GM19328 (cell line): Measurements from ENCODE around the gene ING1.
"Not testable (repeated sequence)": the region's sequence is repeated elsewhere in the genome, so short reads cannot be mapped to it uniquely, and the experiment has no call there.

Experiments
- ATAC-seq: cut with Tn5 transposase; IDR thresholded peaks from one replicate; pipeline ENCODE4 v1.9.1; 2021; ENCODE audit warnings: mild to moderate bottlenecking, moderate library complexity; ENCODE audit not compliant: unreplicated experiment

ING1 gene, protein sequence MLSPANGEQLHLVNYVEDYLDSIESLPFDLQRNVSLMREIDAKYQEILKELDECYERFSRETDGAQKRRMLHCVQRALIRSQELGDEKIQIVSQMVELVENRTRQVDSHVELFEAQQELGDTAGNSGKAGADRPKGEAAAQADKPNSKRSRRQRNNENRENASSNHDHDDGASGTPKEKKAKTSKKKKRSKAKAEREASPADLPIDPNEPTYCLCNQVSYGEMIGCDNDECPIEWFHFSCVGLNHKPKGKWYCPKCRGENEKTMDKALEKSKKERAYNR

DNA sequence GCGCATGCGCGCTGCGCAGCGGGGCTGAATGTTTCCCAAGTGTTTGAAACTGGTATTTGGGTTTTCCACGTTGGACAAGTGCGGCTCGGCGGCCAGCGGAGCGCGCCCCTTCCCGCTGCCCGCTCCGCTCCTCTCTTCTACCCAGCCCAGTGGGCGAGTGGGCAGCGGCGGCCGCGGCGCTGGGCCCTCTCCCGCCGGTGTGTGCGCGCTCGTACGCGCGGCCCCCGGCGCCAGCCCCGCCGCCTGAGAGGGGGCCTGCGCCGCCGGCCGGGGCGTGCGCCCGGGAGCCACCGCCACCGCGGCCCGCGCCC lies at the start of gene ING1:
Gene ING1, plus strand, starts transcription at position 59 of the 311 bp plus-strand sequence. CDS start 450 bp downstream, outside the sequence.
- no peak for ATAC-seq

DNA sequence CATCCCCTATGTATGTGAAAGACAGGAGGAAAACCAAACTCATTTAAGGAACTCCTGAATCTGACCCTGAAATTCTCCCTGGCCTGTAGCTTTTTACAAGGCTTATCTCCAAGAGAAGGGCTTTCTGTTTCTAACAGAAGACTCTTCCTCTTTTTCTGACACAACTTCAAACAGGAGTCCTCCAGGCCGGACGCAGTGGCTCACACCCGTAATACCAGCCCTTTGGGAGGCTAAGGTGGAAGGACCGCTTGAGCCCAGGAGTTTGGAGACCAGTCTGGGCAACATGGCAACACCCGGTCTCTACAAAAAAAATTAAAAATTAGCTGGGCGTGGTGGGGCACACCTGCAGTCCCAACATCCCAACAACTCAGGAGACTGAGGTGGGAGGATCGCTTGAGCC lies 49.5 kb upstream of the ING1 start:
- ATAC-seq: no peak

DNA sequence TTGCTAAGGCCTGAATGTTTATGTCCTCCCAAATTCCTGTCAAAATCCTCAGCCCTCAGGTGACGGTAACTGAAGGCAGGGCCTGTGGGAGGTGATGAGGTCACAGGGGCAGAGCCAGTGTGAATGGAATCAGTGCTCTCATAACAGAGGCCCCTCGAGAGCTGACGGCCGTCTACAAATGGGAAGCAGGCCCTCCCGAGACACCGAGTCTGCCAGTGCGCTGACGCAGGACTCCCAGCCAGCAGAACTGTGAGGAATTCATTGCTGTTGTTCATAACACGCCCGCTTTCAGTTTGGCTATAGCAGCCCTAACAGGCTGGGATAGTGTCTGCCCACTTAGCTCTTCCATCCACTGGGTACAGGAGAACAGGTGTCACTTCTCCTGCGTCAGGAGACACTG lies 48.8 kb upstream of the ING1 start:
- no peak for ATAC-seq

DNA sequence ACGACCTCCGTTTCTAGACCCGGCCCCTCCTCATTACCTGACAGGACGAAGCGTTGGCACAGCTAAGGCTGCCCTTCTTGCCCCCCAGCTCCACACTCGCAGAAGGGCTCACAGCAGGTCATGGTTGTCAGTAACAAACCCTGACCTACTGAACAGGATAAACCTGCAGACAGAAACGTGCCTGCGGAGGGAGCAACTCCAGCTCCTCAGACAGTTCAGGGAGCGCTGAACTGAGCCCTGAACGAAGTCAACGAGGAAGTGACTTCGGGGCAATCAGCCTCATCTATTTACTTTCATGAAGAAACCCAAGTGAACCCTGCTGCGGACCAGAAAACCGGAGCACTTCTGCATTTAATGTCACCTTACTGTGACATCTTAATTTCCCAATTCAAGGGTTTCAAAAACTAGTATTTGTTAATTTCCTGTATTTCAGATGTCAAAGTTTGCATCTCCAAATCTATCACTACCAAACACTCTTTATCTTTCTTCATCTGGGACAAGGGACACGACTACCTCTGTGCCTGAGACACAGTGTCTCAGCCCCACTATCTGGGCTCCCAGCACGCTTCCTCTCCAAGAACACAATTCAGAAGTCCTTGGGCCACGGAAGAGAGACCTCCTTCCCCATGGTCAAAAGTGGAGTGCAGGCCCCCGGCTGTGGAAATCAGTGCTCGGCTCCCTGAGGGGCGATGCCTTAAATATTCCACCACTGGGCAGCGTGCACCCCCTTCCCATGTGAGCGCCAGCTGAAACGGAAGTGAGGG lies 47.8 kb upstream of the ING1 start:
- ATAC-seq: no peak

DNA sequence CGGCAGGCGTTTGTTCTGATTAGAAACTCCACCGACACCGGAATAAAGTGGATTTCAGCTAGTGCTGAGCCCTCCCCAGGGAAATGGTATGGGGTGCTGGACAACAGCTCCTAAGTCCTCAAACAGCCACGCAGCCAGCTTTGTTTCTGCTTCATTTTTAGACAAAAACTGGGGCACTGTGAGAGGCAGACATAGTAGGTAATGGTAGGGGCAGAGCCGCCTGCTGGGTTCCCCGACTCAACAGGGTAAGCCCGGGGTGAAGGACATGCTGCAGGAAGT lies 47.3 kb upstream of the ING1 start:
- ATAC-seq: no peak

DNA sequence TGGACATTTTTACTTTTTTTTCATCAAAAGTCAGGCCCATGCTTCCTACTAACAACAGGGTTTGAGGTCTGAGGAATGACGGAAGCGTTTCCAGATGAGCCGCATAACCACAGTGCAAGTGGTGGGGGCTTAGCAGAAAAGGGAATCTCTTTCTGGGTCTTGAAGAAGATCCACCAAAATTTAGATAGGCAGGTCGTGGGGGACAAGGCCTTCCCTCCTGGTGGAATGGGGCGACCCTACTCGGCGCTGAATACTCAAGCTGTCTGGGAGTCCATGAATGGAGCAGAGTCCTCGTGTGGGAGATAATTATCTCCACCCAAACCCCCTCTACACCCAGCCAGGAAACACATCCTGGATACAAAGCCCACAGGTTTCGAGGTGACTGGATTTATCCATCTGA lies 44.5 kb upstream of the ING1 start:
- ATAC-seq: no peak

DNA sequence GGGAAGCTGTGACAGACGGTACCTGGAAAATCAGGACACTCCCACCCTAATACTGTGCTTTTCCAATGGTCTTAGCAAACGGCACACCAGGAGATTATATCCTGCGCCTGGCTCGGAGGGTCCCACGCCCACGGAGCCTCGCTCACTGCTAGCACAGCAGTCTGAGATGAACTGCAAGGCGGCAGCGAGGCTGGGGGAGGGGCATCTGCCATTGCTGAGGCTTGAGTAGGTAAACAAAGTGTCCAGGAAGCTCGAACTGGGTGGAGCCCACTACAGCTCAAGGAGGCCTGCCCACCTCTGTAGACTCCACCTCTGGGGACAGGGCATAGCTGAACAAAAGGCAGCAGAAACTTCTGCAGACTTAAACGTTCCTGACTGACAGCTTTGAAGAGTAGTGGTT lies 43.7 kb upstream of the ING1 start:
- not testable (repeated sequence) for ATAC-seq

DNA sequence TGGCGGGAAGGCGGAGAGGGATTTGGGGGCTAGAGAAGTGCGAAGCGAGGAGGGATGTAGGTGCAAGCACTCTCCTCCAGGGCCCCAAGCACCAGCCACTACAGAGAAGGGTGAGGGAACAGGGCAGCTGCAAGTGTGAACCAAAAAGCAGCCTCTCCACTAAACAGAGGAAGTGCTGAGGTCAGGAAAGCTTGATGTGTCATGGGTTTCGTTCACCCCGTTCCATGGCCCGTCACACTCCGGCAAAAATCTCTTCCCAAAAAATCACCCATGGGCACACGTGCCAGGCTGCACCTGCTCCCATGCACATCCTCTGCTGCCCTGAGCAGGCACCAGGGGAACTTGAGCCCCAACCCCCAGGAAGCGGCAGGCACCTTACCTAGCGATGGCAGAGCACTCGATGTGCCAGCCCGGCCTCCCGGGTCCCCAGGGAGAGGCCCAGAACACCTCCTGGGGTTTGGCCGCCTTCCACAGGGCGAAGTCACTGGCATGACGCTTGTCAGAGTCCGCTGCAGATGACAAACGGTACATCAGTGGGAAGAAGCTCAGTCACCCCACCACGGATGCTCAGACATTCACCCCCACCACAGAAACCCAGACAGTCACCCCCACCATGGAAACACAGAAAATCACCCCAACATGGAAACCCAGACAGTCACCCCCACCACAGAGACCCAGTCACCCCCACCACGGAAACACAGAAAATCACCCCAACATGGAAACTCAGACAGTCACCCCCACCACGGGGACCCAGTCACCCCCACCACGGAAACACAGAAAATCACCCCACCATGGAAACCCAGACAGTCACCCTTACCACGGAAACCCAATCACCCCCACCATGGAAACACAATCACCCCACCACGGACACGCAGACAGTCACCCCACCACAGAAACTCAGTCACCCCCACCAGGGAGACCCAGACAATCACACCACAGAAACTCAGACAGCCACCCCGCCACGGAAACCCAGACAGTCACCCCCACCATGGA lies 36.6 kb upstream of the ING1 start:
- peak; percentile 69 for ATAC-seq

DNA sequence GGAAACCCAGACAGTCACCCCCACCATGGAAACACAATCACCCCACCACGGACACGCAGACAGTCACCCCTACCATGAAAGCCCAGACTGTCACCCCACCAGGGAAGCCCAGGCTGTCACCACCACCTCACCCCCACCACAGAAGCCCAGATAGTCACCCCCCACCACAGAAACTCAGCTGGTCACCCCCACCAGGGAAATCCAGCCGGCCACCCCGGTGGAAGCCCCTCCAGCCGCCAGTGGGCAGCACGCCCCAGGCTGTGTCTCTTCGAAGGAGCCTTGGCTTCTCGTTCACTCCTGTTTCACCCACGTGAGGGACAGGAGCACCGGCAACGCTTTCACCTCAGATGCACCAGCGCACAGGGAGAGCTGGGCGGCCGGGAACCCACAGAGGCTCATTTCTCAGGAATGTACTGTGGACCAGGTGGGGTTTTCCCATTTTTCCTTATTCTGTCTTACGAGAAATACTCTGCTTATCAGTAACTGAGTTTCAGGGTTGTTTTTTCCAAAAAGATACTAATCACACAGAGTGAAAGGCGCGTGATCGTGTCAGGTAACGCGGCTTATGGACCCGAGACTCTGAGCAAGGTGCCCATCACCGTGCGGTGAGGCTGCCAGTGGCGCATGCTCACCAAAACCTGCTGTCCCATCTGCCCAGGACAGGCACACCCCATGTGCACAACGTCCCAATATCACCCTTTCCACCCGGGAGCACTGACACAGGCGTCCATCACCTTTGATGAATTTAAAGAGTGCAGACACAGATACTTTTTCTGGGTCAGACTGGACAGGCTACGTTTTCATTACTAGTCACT lies 35.6 kb upstream of the ING1 start:
- no peak for ATAC-seq

DNA sequence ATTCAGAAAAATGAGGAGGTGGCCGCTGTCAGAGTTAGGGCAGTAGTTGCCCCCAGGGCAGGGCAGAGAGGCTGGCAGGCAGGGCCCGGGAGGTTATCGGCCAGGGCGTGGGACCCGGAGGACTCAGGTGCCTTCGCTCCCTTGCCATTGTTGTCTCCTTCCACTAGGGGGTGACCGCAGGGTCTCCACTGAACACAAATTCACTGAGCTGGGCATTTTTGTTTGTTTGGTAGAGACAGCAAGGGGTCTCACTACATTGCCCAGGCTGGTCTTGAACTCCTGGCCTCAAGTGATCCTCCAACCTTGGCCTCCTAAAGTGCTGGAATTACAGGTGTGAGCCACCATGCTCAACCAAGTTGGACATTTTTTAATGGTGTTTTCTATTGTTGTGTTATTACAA lies 32.6 kb upstream of the ING1 start:
- no peak for ATAC-seq

DNA sequence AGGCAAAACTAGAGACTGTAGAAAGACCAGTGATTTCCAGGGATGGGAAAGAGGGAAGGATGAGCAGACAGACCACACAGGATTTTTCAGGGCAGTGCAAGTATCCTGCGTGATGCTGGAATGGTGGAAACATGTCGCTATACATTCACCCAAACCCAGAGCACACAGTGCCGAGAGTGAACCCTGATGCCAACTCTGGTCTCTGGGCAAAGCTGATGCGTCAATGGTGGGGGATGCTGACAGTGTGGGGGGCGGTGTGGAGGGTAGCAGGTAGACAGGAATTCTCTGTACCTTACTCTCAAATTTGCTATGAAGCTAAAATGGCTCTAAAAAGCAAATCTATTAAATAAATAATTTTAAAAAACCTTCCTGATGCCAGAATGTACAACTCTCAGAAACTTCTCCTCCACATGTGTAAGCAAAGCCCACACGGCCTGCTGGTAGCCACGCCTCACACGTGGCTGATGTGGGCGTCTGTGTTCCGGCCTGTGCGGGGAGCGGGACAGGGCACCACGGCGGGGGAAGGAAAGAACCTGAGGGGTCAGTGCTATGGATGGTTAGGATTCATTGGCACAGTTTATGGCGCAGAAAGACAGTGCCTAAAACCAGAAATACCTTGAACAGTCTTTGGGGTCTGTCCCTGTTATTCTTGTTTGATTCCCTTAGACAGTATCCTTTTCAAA lies 31.5 kb upstream of the ING1 start:
- ATAC-seq: no peak

DNA sequence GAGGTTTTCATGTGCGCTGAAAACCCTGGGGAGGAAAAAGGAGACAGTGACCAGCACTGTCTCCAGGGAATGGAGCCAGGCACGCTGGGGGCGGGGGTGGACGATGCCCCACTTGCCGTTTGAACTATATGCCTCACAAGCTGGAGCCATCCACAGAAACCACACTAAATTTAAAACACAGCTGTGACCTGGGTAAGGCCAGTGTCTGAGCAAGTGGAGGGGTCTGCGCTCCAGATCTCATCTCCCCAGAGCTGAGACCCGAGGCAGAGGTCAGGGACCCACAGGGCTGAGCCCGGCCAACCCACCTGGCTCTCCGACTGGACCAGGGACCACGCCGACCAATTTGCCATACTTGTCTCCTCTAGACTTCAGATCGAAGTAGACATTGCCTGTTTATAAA lies 30.8 kb upstream of the ING1 start:
- no peak for ATAC-seq

DNA sequence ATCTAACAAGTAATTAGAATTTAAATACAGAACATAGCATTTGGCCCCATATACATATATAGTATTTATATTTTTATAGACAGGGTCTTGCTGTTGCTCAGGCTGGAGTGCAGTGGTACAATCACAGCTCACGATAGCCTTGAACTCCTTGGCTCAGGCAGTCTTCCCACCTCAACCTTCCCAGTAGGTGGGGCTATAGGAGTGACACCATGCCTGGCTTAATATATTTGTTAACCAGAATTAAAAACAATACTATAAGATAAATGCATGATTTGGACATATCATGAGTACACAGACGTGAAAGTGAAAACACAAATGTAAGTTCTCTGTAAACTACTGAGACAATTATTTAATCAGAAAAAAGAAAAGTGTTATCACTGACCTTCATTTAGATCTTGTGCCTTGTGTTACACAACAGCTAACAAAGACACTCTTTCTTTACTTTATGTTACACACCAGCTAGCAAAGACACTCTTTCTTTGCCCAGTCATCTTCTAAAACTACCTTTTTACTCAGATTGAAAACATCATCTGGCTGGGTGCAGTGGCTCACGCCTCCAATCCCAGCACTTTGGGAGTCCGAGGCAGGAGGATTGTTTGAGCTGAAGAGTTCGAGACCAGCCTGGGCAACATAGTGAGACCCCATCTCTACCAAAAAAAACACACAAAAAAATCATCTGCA lies 30.2 kb upstream of the ING1 start:
- no peak for ATAC-seq

DNA sequence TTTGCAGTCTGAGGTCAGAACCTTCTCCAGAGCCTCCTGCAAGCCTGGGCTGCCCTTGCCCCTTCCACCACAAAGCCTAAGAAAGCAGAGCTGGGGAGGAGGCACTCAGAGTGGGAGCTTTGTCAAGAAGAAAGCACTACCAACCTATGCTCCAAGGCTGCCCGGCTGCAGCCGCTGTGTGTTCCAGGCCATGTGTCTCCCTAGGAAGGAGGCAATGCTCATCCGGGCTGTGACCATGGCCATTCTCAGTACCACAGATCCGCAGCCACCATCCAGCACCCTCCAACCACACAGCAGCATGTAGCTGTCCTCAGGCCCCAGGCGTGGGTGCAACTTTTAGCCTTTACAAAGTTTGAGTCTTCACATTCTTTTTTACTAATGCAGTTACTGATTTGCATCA lies 29.6 kb upstream of the ING1 start:
- no peak for ATAC-seq

DNA sequence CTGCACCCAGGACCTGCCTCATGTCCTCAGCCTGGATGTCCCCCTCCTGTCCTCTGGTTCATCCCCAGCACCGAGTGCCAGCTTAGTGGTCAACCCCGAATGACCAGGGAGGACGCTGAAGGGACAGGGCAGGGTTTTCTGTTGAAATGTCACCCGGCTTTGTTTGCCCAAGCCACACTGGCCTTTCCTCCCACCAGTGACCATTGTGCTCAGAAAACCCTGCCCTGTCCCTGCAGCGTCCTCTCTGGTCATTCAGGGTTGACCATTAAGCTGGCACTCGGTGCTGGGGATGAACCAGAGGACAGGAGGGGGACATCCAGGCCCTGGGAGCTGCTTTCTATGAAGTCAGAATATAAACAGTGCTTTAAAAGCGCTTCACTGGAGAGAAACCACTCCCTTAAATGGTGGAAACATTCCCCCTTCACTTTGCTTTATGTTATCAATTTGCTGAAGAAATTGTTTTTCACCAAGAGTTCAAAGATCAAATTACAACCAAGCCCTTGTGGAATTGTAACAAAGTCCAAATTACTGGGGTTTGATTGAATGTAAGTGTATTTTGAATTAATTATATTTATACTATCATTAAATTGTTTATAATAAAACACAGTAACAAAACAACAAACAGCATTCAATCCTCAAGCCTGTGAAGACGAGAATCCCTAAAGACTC lies 29.0 kb upstream of the ING1 start:
- ATAC-seq: no peak

DNA sequence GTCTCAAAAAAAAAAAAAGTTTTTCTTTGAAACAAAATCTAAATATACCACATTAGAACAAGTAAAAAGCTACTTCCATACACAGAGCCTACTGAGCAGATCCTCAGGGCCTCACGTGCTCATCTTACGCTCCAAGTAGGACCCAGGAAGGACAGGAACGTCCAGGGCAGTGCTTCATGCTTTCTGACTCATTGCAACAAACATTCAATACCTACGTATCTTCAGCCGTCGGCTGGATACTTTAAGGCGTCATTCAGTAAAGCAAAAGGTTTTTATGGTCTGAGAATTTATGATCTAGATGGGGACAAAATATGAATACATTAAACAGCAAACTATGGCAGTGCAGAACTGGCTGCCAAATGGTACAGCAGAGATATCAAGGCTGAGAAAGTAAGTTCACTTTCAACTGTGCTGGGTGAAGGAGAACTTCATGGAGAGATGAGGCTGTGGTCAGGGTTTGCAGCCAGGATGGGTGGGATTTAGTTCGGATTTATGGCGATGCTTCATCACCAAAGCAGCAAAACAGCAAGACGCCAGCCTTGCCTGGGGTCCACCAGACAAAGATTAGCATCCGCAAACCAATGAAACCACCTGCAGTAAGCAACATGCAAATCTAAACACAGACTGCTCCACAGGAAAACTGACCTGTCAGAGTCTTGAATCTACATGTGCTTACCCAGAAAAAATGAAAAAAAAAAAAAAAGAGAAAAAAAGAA lies 28.0 kb upstream of the ING1 start:
- no peak for ATAC-seq

DNA sequence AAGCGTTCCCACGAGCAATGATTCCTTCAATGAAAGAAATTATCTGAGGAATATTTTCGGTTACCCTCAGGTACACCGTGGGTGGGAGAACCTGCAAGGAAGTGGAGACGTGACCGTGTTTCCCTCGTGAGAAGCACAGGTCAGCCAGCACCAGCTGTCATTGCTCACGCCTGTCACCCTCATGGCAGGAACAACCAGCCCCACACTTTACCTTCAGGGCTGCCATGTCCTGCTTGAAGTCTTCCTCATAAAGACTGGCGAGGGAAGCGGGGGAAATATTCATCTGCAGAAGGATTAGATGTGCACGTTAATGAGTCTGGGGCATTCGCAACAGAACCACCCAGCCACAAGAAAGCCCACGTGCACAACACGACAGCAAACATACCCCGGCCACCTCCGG lies 25.8 kb upstream of the ING1 start:
- no peak for ATAC-seq

DNA sequence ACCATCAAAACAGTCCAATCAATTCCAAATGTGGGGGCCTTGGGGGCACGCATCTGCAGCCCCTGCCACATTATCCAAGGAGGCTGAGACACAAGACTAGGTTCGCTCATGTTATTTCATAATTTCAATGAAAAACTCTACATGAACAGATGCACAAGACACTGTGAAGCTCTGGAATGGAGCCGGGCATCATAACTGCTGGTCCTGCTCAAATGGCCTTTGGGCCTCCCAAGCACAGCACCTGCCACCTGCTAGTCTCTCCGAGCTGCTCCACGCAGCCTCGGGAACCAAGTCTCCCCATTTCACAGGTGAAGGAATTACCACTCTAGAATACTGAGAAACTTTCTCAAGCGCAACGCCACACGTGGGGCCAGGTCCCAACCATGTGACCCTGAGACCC lies 24.5 kb upstream of the ING1 start:
- no peak for ATAC-seq

DNA sequence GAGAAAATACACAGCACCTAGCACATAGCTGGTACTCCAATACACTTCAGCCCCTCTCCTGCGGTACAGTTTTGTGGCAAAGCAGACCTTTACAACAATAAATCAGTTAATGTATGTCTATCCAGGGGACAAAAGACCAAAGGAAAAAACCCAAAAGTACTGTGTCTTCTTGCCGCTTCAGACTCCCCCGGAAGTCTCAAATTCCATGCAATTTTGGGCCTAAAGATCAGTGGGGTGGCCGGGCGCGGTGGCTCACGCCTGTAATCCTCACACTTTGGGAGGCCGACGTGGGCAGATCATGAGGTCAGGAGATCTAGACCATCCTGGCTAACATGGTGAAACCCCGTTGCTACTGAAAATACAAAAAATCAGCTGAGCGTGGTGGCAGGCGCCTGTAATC lies 23.8 kb upstream of the ING1 start:
- no peak for ATAC-seq
